HEK293 (cell line): ENCODE data around the gene MAGEA9B.
"Not testable (repeated sequence)": the region's sequence is repeated elsewhere in the genome, so short reads cannot be mapped to it uniquely, and the experiment has no call there.

Experiments used
- CTCF ChIP-seq: fragments of 450-650 bp; formaldehyde crosslinking; IDR thresholded peaks from 2 replicates; pipeline ENCODE4 v1.5.1; 2016; ENCODE audit warnings: missing biosample characterization, missing genetic modification characterization
- SP2 ChIP-seq: fragments of 450-650 bp; formaldehyde crosslinking; IDR thresholded peaks from 2 replicates; pipeline ENCODE4 v1.5.1; 2016; ENCODE audit warnings: missing biosample characterization, missing genetic modification characterization
- ZNF571 ChIP-seq: fragments of 450-650 bp; formaldehyde crosslinking; IDR thresholded peaks from 2 replicates; pipeline ENCODE4 v1.5.0; 2017; ENCODE audit warnings: missing biosample characterization, missing genetic modification characterization
- ZSCAN23 ChIP-seq: fragments of 450-650 bp; formaldehyde crosslinking; IDR thresholded peaks from 2 replicates; pipeline ENCODE4 v1.5.1; 2016; ENCODE audit warnings: missing biosample characterization, missing genetic modification characterization
- TF ChIP-seq, protein P1 (sequence below): fragments of 450-650 bp; formaldehyde crosslinking; IDR thresholded peaks from 2 replicates; pipeline ENCODE4 v1.5.1; 2016; ENCODE audit warnings: missing biosample characterization, missing genetic modification characterization
- TF ChIP-seq, protein P2 (sequence below): fragments of 450-650 bp; formaldehyde crosslinking; IDR thresholded peaks from 2 replicates; pipeline ENCODE4 v1.5.1; 2016; ENCODE audit warnings: missing biosample characterization, missing genetic modification characterization, low read depth

DNA sequence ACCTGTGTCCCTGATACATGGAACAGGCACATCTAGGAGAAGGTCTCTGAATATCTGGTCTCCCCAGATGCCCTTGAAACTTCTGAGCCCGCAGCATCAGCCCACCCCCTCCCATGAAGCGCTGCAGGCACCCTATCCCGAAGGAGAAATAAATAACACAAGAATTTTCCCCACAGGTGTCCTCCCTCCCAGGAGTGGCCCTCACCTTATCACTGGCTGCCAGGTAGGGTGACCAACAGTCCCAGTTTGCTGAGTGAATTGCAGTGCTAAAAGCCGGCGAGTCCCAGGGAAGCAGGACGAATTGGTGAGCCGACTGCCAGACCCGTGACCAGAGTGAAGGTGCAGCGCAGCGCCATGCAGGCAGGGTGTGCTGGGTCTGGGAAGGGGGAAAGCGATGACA, 53.3 kb downstream of the MAGEA9B start:
- TF ChIP-seq CTCF, ZSCAN23, ZNF571, SP2 (tag by site-specific recombination): not testable (repeated sequence)
- TF ChIP-seq, protein P1, sequence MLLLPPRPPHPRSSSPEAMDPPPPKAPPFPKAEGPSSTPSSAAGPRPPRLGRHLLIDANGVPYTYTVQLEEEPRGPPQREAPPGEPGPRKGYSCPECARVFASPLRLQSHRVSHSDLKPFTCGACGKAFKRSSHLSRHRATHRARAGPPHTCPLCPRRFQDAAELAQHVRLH (tag by site-specific recombination) = not testable (repeated sequence)
- TF ChIP-seq, protein P2, sequence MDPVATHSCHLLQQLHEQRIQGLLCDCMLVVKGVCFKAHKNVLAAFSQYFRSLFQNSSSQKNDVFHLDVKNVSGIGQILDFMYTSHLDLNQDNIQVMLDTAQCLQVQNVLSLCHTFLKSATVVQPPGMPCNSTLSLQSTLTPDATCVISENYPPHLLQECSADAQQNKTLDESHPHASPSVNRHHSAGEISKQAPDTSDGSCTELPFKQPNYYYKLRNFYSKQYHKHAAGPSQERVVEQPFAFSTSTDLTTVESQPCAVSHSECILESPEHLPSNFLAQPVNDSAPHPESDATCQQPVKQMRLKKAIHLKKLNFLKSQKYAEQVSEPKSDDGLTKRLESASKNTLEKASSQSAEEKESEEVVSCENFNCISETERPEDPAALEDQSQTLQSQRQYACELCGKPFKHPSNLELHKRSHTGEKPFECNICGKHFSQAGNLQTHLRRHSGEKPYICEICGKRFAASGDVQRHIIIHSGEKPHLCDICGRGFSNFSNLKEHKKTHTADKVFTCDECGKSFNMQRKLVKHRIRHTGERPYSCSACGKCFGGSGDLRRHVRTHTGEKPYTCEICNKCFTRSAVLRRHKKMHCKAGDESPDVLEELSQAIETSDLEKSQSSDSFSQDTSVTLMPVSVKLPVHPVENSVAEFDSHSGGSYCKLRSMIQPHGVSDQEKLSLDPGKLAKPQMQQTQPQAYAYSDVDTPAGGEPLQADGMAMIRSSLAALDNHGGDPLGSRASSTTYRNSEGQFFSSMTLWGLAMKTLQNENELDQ (tag by site-specific recombination) = not testable (repeated sequence)
